H9 (cell line): ENCODE measurements around the gene FAM124A. TPM values are rescaled to one million over a fixed set of nuclear protein-coding genes. Genes with fewer than 3 reads are reported as not detected.

Experiments
- DNase-seq: peaks from one replicate; pipeline ENCODE4 v3.0.0-alpha.2; 2017
- H2AFZ ChIP-seq: one replicate; pipeline ENCODE4 v1.6.1; 2013; ENCODE audit warnings: mild to moderate bottlenecking, low read length, control low read depth, moderate library complexity
- H2AK5ac ChIP-seq: 2 replicates; pipeline ENCODE4 v1.6.1; 2013; ENCODE audit warnings: low read length, control low read depth, mixed read lengths; ENCODE audit not compliant: insufficient read length
- H2BK120ac ChIP-seq: one replicate; pipeline ENCODE4 v1.6.1; 2013; ENCODE audit warnings: low read depth, mild to moderate bottlenecking, low read length, control low read depth, inconsistent platforms; ENCODE audit not compliant: poor library complexity, severe bottlenecking
- H2BK12ac ChIP-seq: 2 replicates; pipeline ENCODE4 v1.6.1; 2013; ENCODE audit warnings: low read length, control low read depth, mixed read lengths, low read depth; ENCODE audit not compliant: insufficient read length
- H2BK15ac ChIP-seq: 2 replicates; pipeline ENCODE4 v1.6.1; 2013; ENCODE audit warnings: low read depth, low read length, control low read depth
- H2BK20ac ChIP-seq: one replicate; pipeline ENCODE4 v1.6.1; 2013; ENCODE audit warnings: low read depth, mild to moderate bottlenecking, low read length, control low read depth, inconsistent platforms; ENCODE audit not compliant: poor library complexity, severe bottlenecking
- H2BK5ac ChIP-seq: 2 replicates; pipeline ENCODE4 v1.6.1; 2013; ENCODE audit warnings: low read length, control low read depth, mixed read lengths; ENCODE audit not compliant: insufficient read length
- H3K14ac ChIP-seq: 2 replicates; pipeline ENCODE4 v1.6.1; 2013; ENCODE audit warnings: low read length, control low read depth; ENCODE audit not compliant: insufficient read depth
- H3K18ac ChIP-seq: 2 replicates; pipeline ENCODE4 v1.6.1; 2013; ENCODE audit warnings: low read depth, mild to moderate bottlenecking, mixed read lengths, low read length, control low read depth; ENCODE audit not compliant: insufficient read length
- H3K23ac ChIP-seq: 2 replicates; pipeline ENCODE4 v1.6.1; 2013; ENCODE audit warnings: low read length, control low read depth, mixed read lengths, low read depth; ENCODE audit not compliant: insufficient read length
- H3K23me2 ChIP-seq: 2 replicates; pipeline ENCODE4 v1.6.1; 2013; ENCODE audit warnings: low read depth, mild to moderate bottlenecking, mixed read lengths, low read length, control low read depth; ENCODE audit not compliant: insufficient read length, poor library complexity, severe bottlenecking
- H3K27ac ChIP-seq: 2 replicates; pipeline ENCODE4 v1.5.1; 2013; ENCODE audit warnings: low read length, control low read depth, mixed read lengths, low read depth; ENCODE audit not compliant: insufficient read length
- H3K27me3 ChIP-seq: 2 replicates; pipeline ENCODE4 v1.6.1; 2013; ENCODE audit warnings: low read length, control low read depth, inconsistent platforms; ENCODE audit not compliant: insufficient read depth
- H3K4ac ChIP-seq: 2 replicates; pipeline ENCODE4 v1.6.1; 2013; ENCODE audit warnings: low read depth, mild to moderate bottlenecking, control low read depth, inconsistent platforms, low read length, moderate library complexity
- H3K4me1 ChIP-seq: 2 replicates; pipeline ENCODE4 v1.6.1; 2013; ENCODE audit warnings: low read length, control low read depth, inconsistent platforms; ENCODE audit not compliant: insufficient read depth
- H3K4me2 ChIP-seq: 2 replicates; pipeline ENCODE4 v1.6.1; 2013; ENCODE audit warnings: low read length, control low read depth, mixed read lengths; ENCODE audit not compliant: insufficient read length, insufficient read depth
- H3K56ac ChIP-seq: 2 replicates; pipeline ENCODE4 v1.6.1; 2013; ENCODE audit warnings: low read depth, mild to moderate bottlenecking, mixed read lengths, low read length, control low read depth; ENCODE audit not compliant: insufficient read length
- H3K79me1 ChIP-seq: 2 replicates; pipeline ENCODE4 v1.6.1; 2013; ENCODE audit warnings: low read depth, mild to moderate bottlenecking, moderate library complexity, low read length, control low read depth, inconsistent platforms; ENCODE audit not compliant: insufficient read depth, poor library complexity, severe bottlenecking
- H3K79me2 ChIP-seq: 2 replicates; pipeline ENCODE4 v1.6.1; 2013; ENCODE audit warnings: low read length, control low read depth, inconsistent platforms; ENCODE audit not compliant: insufficient read depth
- H3K9ac ChIP-seq: 2 replicates; pipeline ENCODE4 v1.6.1; 2013; ENCODE audit warnings: low read length, control low read depth, mixed read lengths; ENCODE audit not compliant: insufficient read length; ENCODE audit errors: extremely low read depth
- H3K9me3 ChIP-seq: one replicate; pipeline ENCODE4 v1.6.1; 2013; ENCODE audit warnings: low read depth, low read length, inconsistent platforms; ENCODE audit not compliant: control insufficient read depth
- H3T11ph ChIP-seq: one replicate; pipeline ENCODE4 v1.6.1; 2013; ENCODE audit warnings: mild to moderate bottlenecking, low read length, control low read depth, inconsistent platforms
- H4K20me1 ChIP-seq: one replicate; pipeline ENCODE4 v1.6.1; 2013; ENCODE audit not compliant: control insufficient read depth, insufficient read length, insufficient read depth
- H4K5ac ChIP-seq: 2 replicates; pipeline ENCODE4 v1.6.1; 2013; ENCODE audit warnings: low read depth, mild to moderate bottlenecking, mixed read lengths, low read length, control low read depth; ENCODE audit not compliant: insufficient read length
- H4K8ac ChIP-seq: replicated peaks from 2 replicates; pipeline ENCODE4 v1.6.1; 2013; ENCODE audit warnings: low read length, control low read depth, mixed read lengths, low read depth; ENCODE audit not compliant: insufficient read length
- H4K91ac ChIP-seq: 2 replicates; pipeline ENCODE4 v1.6.1; 2013; ENCODE audit warnings: low read depth, mild to moderate bottlenecking, moderate library complexity, mixed read lengths, low read length, control low read depth; ENCODE audit not compliant: insufficient read length
- H3K27ac Mint-ChIP-seq, 3 experiments: 2 replicates in 2 of 3; 3 replicates in 1 of 3; pipeline ENCODE4 v1.8.0; 2020 to 2021; ENCODE audit warnings: mixed read lengths in 3 of 3, mild to moderate bottlenecking in 1 of 3, moderate library complexity in 1 of 3
- H3K27me3 Mint-ChIP-seq: 2 replicates; pipeline ENCODE4 v1.8.0; 2021; ENCODE audit warnings: low read depth, mild to moderate bottlenecking, moderate library complexity, mixed read lengths
- H3K36me3 Mint-ChIP-seq, 3 experiments: 2 replicates in 2 of 3; 3 replicates in 1 of 3; pipeline ENCODE4 v1.8.0; 2020 to 2021; ENCODE audit warnings: low read depth in 3 of 3, mixed read lengths in 3 of 3; ENCODE audit not compliant: insufficient read depth in 1 of 3
- H3K4me1 Mint-ChIP-seq, 2 experiments: 2 replicates each; pipeline ENCODE4 v1.8.0; 2020; ENCODE audit warnings: mixed read lengths in 2 of 2
- H3K4me3 Mint-ChIP-seq, 2 experiments: 2 replicates in 1 of 2; 3 replicates in 1 of 2; pipeline ENCODE4 v1.8.0; 2020 to 2021; ENCODE audit warnings: mild to moderate bottlenecking in 2 of 2, mixed read lengths in 2 of 2, moderate library complexity in 1 of 2
- H3K9me3 Mint-ChIP-seq, 2 experiments: 2 replicates in 1 of 2; 3 replicates in 1 of 2; pipeline ENCODE4 v1.8.0; 2020; ENCODE audit warnings: mild to moderate bottlenecking in 2 of 2, mixed read lengths in 2 of 2, moderate library complexity in 1 of 2
- WGBS: extraction: QIAGEN DNeasy Blood & Tissue Kit; methylation state at CpG from one replicate; pipeline ENCODE4 v1.1.7; 2013; ENCODE audit warnings: missing lambda C conversion rate, low lambda C conversion rate, mixed read lengths; ENCODE audit not compliant: insufficient read length; ENCODE audit errors: extremely low coverage; 5-methylcytosine and 5-hydroxymethylcytosine counted together
- total RNA-seq: library from RNA; stranded (reverse); gene quantifications from 2 replicates; pipeline ENCODE4 v1.2.1, GENCODE V29; 2021
- TF ChIP-seq, protein P1 (sequence below): fragments of 200-600 bp; sonication (generic); conservative IDR thresholded peaks from 3 replicates; pipeline ENCODE4 v1.8.0; 2021; ENCODE audit warnings: antibody characterized with exemption, mild to moderate bottlenecking

The FAM124A gene
- total RNA-seq, 1 experiment from 2014 or later, result 41.9 TPM

- Histone ChIP-seq H3K27me3 (no peaks in the 10 kb centered on the region), H3K23me2 (no peaks in the 10 kb centered on the region), H4K20me1 (no peaks in the 10 kb centered on the region), H3K18ac (no peak overlapping the region), H4K8ac (no peak overlapping the region), H3K79me2 (no peaks in the 10 kb centered on the region), H2AK5ac (no peak overlapping the region), H2BK15ac (no peak overlapping the region), H2BK20ac (no peak overlapping the region), H3K4me1 (peaks cover 12% of the 10 kb centered on the region; the same call in 1 of the 2 replicates), H3K27ac (no peak overlapping the region), H2AFZ (no peak overlapping the region), H3K23ac (no peak overlapping the region), H4K5ac (no peak overlapping the region), H3K9me3 (no peaks in the 10 kb centered on the region), H2BK5ac (no peak overlapping the region), H3K56ac (no peak overlapping the region), H2BK12ac (no peak overlapping the region), H3T11ph (no peak overlapping the region), H3K4me2 (no peak overlapping the region), H2BK120ac (no peak overlapping the region), H3K79me1 (no peaks in the 10 kb centered on the region), H3K9ac (no peak overlapping the region), H3K4ac (no peak overlapping the region), H3K14ac (0 out of 2 replicates have a peak overlapping the region, but pooled peaks have one; percentile 26), H4K91ac (no peak overlapping the region)
- Mint-ChIP-seq H3K27ac (peak overlapping the region in 1 of 3 experiments; percentile 10; a peak in 2 of 7 replicates), H3K27me3 (no peaks in the 10 kb centered on the region; the same call in 1 of the 2 replicates), H3K9me3 (peaks cover 0 to 2% of the 10 kb centered on the region in 2 experiments; a peak in 1 of 5 replicates), H3K4me3 (no peak overlapping the region), H3K36me3 (no peaks in the 10 kb centered on the region; a peak in 2 of 7 replicates), H3K4me1 (peaks cover 53 to 57% of the 10 kb centered on the region in 2 experiments)
- WGBS, result no CpG with 5 or more reads among the region's 2 CpGs
- no peak for DNase-seq
- TF ChIP-seq, protein P1, sequence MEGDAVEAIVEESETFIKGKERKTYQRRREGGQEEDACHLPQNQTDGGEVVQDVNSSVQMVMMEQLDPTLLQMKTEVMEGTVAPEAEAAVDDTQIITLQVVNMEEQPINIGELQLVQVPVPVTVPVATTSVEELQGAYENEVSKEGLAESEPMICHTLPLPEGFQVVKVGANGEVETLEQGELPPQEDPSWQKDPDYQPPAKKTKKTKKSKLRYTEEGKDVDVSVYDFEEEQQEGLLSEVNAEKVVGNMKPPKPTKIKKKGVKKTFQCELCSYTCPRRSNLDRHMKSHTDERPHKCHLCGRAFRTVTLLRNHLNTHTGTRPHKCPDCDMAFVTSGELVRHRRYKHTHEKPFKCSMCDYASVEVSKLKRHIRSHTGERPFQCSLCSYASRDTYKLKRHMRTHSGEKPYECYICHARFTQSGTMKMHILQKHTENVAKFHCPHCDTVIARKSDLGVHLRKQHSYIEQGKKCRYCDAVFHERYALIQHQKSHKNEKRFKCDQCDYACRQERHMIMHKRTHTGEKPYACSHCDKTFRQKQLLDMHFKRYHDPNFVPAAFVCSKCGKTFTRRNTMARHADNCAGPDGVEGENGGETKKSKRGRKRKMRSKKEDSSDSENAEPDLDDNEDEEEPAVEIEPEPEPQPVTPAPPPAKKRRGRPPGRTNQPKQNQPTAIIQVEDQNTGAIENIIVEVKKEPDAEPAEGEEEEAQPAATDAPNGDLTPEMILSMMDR, result peak; percentile 27; the same call in 2 of the 3 replicates
Measured at GRCh38 chr13:51297556-51297955, 75.4 kb downstream of the FAM124A start.
